HG02870 (cell line): Measurements from ENCODE around the gene ZNF865.

Source experiments
- ATAC-seq: cut with Tn5 transposase; IDR thresholded peaks from one replicate; pipeline ENCODE4 v1.9.1; 2021; ENCODE audit warnings: mild to moderate bottlenecking, moderate library complexity; ENCODE audit not compliant: unreplicated experiment

ZNF865 gene

DNA sequence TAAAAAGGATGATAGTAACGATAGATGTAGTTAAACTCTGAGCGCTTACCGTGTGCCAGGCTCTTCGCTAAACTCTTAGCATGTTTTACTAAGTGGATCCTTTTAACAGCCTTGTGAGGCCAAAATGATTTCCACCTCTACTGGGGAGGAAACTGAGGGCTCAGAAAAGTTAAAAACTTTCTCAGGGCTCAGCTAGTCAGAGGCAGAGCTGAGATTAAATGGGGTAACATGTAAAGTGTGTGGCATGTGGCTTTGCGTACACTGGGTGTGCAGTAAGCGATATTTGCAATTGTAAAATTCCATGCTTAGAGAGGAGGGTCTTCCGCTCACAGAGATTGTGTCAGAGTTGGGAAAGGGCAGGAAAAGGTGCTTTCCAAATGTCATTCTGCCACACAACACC is 51.1 kb downstream of the ZNF865 start:
- ATAC-seq = no peak

DNA sequence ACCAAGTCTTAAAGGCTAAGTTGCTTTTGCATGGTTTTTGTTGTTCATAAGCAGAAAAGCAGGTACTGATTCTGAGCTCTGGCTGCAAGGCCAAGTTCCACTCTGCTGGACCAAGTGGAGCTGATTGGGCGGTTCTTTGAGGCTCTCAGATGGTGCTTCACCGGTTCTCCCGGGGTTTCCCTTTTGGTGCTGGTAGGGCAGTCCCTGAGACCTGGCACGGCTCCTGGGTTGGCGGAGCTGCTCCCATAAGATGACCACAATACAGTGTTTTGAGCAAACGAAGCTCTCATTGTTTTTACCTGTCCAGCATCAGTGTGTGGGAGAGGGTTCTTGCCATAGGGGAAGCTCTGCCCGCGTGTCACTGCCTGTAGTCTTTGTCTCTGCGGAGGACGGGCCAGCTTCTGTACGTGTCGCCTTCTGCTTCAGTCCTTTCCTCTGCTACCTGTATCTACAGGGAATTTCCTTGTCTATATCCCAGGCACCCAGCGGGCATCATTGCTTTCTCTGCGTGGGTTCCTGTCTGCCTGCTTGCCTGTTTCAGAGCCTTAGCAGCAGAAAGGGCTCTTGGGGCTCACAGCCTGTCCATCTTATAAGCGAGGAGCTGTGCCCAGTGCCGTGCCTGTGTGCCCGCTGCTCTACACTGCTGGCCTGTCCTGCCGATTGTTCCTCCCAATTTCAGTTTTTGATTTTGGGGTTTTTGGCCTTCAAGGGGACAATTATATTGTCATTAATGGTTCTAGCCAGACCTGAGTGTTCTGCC is 51.7 kb downstream of the ZNF865 start:
- no peak for ATAC-seq

DNA sequence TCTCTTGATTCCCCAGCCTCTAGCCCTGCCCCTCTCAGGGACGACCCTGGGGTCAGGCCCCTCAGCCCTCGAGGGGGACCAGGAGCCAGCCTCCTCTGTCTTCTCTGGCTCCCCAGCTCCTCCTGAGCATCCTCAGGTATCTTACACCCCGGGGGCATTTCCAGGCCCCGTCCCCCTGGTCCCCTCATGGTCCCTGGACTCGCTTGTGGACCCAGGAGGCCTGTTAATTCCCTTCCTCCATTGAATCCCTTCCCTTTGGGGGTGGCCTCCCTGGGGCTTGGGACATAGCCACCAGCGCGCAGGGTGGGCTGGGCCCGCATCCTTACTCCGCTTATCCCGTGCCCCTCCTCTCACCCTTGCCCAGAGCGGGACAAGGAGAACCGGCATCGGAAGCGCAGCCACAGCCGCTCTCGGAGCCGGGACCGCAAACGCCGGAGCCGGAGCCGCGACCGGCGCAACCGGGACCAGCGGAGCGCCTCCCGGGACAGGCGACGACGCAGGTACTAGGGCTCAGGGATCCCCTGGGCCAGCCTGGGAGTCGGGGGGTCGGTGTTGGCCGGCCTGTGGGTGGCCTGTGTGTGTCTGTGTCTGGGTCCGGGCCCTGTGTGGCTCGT is 53.5 kb downstream of the ZNF865 start:
- ATAC-seq = no peak

DNA sequence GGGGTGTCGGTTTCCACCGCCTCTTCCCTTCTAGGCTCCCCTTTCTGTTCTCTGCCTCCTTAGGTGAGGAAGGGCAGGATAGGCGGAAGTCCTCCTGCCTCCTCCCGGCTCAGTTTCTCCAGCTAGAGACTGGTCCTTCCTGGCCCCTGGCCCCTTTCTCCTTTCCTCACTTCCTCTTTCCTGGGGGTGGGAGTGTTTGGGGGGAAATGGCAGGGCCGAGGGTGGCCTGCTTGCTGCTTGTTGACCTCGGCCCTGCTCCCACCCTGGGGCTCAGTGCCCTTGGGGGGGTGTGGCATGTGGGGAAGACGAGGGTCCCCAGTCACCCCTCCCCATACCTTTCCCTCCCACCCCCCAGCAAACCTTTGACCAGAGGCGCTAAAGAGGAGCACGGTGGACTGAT is 54.4 kb downstream of the ZNF865 start:
- no peak for ATAC-seq

DNA sequence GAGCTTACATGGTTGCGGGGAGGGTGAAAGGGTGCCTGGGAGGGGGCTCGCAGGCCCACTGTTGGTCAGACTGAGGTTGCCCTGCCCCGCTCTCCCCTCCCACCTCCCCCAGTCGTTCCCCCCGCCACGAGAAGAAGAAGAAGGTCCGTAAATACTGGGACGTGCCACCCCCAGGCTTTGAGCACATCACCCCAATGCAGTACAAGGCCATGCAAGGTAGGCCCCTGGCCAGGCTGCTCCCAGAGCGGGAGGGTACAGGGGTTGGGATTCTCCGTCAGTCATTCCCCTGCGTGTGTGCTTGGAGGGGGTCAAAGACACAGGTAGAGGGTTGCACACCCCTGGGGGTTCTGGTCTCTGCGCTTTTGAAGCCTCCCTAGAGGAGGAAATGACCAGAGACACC is 55.0 kb downstream of the ZNF865 start:
- no peak for ATAC-seq

DNA sequence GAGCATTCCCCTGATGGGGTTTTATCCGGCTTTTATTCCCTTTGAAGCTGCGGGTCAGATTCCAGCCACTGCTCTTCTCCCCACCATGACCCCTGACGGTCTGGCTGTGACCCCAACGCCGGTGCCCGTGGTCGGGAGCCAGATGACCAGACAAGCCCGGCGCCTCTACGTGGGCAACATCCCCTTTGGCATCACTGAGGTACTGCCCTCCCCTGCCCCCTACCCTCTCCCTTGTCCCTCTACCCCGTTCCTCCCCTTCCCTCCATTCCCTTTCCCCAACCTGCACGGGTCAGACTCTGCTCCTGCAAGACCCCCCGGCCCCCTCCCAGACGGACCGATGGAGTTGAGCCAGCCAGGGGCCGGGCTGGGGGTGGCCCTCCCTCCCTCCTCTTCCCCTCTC is 55.5 kb downstream of the ZNF865 start:
- no peak for ATAC-seq

DNA sequence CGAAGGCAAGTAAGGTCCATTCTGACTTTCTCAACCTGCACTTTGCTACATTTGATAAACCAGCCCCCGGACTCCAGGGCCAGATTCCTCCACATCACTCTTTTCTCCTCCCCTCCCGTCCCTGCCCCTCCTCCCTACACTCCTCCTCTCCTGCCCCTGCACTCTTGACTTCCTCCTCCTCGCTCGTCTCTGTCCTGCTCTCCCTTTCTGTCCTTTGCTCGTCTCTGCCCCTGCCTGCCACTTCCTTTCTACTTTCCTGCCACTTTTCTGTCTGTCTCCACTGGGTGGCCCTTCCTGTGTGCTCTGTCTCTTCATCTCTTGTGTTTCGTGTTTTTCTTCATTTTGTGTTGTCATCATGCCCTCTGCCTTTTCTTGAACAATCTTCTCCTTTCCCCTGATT is 56.4 kb downstream of the ZNF865 start:
- no peak for ATAC-seq

DNA sequence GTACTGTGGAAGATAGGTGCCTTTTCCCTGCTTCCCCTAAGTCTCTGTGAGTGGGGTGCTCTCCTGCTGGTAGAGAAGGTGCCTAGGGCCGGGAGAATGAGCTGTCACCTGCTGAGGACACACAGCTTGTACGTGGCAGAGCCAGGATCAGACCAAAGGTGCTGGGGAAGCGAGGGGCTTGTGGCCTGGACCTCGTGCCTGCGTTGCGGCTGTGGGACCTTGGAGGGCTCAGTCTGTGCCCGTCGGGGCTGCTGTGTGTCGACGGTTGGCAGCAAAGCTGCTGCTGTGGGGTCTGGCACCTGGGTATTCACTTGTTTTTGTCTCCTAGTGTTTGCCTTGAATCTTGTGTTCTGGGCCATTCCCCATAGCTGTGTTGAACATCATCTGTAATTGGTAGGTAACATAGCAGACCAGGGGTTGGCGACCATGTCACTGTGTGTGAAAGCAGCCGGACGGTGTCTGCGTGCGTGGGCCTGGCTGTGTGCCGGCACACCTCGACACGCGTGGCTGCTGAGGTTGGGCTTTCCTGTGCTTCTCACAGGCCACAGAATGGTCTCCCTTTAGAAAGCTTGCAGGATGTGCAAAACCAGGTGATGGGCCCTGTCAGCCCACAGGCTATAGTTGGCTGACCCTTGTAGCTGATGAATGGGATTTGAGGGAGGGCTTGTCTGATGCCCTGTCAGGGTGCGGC is 58.5 kb downstream of the ZNF865 start:
- ATAC-seq = no peak

DNA sequence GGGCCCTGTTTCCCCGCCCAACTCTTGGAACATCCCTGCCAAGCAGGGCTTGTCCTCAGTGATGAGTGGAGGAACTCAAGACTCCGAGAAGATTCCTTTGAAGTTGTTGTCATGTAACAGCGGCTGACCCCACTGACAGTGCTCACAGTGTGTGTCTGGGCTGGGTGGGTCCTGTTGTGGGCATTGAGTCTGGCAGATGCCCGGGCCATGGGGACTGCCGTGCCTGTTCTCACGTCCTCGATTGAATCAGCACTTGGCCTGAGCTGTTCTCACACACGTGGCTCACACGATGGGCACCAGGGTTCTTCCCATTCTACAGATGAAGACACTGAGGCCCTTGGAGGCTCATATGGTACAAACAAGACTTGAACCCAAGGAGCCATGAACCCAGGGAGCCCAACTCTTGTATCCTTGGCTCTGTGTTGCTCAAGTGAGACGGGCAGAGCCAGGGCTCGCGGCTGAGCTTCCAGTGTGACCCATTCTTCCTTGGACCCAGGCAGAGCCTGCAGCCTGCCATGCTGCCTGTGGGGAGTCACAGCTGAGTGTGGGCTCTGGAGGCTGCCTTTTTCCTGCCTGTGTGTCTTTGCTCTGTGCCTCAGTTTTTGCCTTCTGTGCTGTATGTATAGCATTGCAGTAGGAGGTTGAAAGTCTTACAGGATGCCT is 61.0 kb downstream of the ZNF865 start:
- no peak for ATAC-seq
